Erythroblast (primary cell): Measurements from ENCODE around the gene NTRK1.

ENCODE experiments used
- GATA1 ChIP-seq: IDR thresholded peaks from 2 replicates; pipeline ENCODE4 v1.6.1; 2011; ENCODE audit warnings: low read depth, mild to moderate bottlenecking, control low read depth, low read length, moderate library complexity
- POLR2A ChIP-seq: IDR thresholded peaks from 2 replicates; pipeline ENCODE4 v1.6.1; 2011; ENCODE audit warnings: mild to moderate bottlenecking, low read length

- TF ChIP-seq POLR2A (no peak), GATA1 (no peak)
These were observed 1.6 kb upstream of the NTRK1 start, which contains the start of gene INSRR for GRCh38 chr1:156858959-156859522.
